Right lobe of liver (tissue), 4 donors: ENCODE measurements around the gene SSBP2.

Source experiments
- CTCF ChIP-seq, 4 donors: fragments of 200-600 bp in 3 of 4; fragments of 450-650 bp in 1 of 4; IDR thresholded peaks; one replicate each; pipeline versions ENCODE4 v1.5.1 to v1.8.0; 2016 to 2022; ENCODE audit warnings: antibody characterized with exemption in 4 of 4, mild to moderate bottlenecking in 2 of 4
- POLR2A ChIP-seq: fragments of 450-650 bp; IDR thresholded peaks from one replicate; pipeline ENCODE4 v1.6.1; 2017; ENCODE audit warnings: antibody characterized with exemption, mild to moderate bottlenecking
- donor health status: DM: no; HTN: no; CAD: no.
- donor health status: DM: no; HTN: no; CAD: no.
- donor health status: DM: no; HTN: yes; CAD: no.

- TF ChIP-seq CTCF (IDR thresholded peaks at IDR 0.05) (no peak), POLR2A (no peak)
Observed at GRCh38 chr5:81766611-81767010, 15.7 kb upstream of the SSBP2 start.
